ENCODE results near the gene TSR1.

- TF ChIP-seq CTCF (IDR thresholded peaks at IDR 0.05 in 8 of 11, conservative IDR thresholded peaks at IDR 0.05 in 3 of 11) (peak in 5 of 11 experiments; percentile 15 to 43 (median 34)), POLR2A (IDR thresholded peaks at IDR 0.05) (peak in 1 of 3 donors; percentile 33)
Observed at GRCh38 chr17:2336215-2336851, at the start of gene TSR1.

Measured in spleen (tissue), 7 donors.